Fibroblast of lung (primary cell): Measurements from ENCODE around the gene BUD13.

Experiments used
- CTCF ChIP-seq, 2 donors: IDR thresholded peaks in 1 of 2; conservative IDR thresholded peaks in 1 of 2; 1 replicate in 1 of 2; 2 replicates in 1 of 2; pipeline ENCODE4 v1.5.1; 2011 to 2012; ENCODE audit warnings: low read length in 2 of 2, control low read depth in 1 of 2, inconsistent platforms in 1 of 2, low read depth in 1 of 2, mild to moderate bottlenecking in 1 of 2
- EZH2 ChIP-seq: IDR thresholded peaks from 2 replicates; pipeline ENCODE4 v1.5.1; 2012; ENCODE audit warnings: low read length, control low read depth, mild to moderate bottlenecking; ENCODE audit errors: missing control alignments

GRCh38 chr11:116701297-116701801 lies 71.4 kb downstream of the BUD13 start:
- TF ChIP-seq CTCF (conservative IDR thresholded peaks at IDR 0.05 in 1 of 2, IDR thresholded peaks at IDR 0.05 in 1 of 2; ENCODE audit: low read depth in 1 of 2, low read length in 2 of 2), result no peak
- no peak for TF ChIP-seq EZH2
